ENCODE data around the gene UVRAG.
"Not testable (repeated sequence)": the region's sequence is repeated elsewhere in the genome, so short reads cannot be mapped to it uniquely, and the experiment has no call there.

GRCh38 chr11:75853563-75853962, 38.6 kb downstream of the UVRAG start:
- TF ChIP-seq CTCF (IDR thresholded peaks at IDR 0.05 in 4 of 5, conservative IDR thresholded peaks at IDR 0.05 in 1 of 5); POLR2A (IDR thresholded peaks at IDR 0.05): not testable (repeated sequence)

Data from gastrocnemius medialis (tissue), 4 donors.